Measurements from ENCODE around the gene RPS3. TPM values are rescaled to one million over a fixed set of nuclear protein-coding genes. Genes with fewer than 3 reads are reported as not detected.
"Not testable (repeated sequence)": the region's sequence is repeated elsewhere in the genome, so short reads cannot be mapped to it uniquely, and the experiment has no call there.

Gene RPS3
- total RNA-seq: 1,000 to 10,000 TPM; 4,132 to 4,264 TPM

DNA sequence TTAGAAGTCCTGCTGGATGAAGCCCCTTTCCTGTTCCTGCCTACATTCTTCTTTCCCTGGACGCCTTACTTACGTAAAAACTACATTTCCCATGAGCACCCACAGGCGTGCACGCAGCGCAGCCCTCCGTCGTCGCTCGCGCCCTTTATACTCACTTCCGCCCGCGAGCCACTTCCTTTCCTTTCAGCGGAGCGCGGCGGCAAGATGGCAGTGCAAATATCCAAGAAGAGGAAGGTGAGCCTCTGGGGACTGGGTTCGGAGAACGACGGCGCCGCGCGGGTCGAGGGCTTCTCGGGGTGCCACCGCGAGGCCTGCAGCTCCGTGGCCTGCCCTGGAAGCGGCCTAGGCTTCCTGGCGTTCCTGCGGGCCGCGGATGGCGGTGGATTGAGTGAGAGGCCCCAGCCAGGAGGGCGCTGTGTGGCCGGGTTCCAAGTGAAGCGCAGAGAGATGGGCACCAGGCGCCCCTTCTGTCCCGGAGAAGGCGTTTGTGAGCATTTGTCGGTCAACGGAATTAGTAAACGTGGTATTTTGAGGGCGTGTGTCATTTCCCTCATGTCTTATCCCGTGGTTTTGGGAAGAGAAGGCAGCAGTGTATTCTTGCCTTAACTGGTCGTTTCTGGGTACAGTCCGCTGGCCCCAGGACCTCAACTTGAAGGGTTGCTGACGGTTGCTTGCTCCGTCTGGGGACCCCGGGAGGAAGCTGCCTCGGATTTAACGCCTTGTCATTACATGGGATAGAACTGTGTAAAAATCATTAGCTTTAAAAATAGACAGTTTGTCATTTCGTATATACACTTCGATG is at the start of gene RPS3:
Gene RPS3 (plus strand): TSS at position 175 of the 802 bp plus-strand sequence. CDS start 30 bp downstream, at position 205.
- Mint-ChIP-seq H3K27ac (peak within 1 kb of the TSS; percentile 97), H3K4me3 (peak within 1 kb of the TSS; percentile 94), H3K27me3 (peaks cover 4% of the 10 kb centered on the region), H3K36me3 (peaks cover 53% of the 10 kb centered on the region), H3K4me1 (peaks cover 39% of the 10 kb centered on the region), H3K9me3 (no peaks in the 10 kb centered on the region)
- DNase-seq: peak; percentile 88

DNA sequence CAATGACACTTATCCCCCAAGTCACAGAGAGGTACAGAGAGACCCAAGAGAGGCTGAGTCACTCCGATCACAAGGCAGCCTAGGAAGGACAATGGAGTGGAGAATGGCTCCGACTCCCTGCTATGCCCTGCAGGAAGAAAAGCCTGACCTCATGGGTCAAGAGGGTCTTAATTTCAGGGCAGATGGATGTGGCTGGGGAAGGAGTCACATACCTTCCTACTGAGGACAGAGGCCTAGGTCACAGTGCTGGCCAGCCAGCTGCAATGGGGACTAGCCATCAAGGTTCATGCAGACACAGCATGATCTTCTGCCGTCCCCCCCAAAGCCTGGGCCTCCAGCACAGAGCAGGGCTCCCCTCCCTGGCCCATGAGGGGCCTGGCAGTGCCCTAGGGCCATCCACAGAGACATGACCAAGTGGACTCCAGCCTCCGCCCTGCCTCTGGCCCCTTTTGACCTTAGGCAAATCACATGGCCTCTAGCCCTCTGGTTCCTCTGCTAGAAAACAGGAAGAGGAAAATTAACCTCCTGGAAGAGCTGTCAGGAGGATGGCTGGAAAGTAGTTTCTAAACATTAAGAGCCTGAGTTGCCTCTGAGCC is 49.7 kb upstream of the RPS3 start:
- Mint-ChIP-seq H3K27ac (peak overlapping the region; percentile 85), H3K4me3 (peak overlapping the region; percentile 84), H3K27me3 (no peaks in the 10 kb centered on the region), H3K9me3 (no peaks in the 10 kb centered on the region), H3K4me1 (peaks cover 67% of the 10 kb centered on the region), H3K36me3 (peaks cover 4% of the 10 kb centered on the region)
- DNase-seq: no peak

- Mint-ChIP-seq H3K27me3 (no peaks in the 10 kb centered on the region), H3K4me1 (peaks cover 61% of the 10 kb centered on the region), H3K36me3 (peaks cover 4% of the 10 kb centered on the region), H3K9me3 (no peaks in the 10 kb centered on the region), H3K4me3 (peak overlapping the region; percentile 84), H3K27ac (peak overlapping the region; percentile 88)
- DNase-seq: no peak
Observed at GRCh38 chr11:75350122-75350742, 49.1 kb upstream of the RPS3 start.

DNA sequence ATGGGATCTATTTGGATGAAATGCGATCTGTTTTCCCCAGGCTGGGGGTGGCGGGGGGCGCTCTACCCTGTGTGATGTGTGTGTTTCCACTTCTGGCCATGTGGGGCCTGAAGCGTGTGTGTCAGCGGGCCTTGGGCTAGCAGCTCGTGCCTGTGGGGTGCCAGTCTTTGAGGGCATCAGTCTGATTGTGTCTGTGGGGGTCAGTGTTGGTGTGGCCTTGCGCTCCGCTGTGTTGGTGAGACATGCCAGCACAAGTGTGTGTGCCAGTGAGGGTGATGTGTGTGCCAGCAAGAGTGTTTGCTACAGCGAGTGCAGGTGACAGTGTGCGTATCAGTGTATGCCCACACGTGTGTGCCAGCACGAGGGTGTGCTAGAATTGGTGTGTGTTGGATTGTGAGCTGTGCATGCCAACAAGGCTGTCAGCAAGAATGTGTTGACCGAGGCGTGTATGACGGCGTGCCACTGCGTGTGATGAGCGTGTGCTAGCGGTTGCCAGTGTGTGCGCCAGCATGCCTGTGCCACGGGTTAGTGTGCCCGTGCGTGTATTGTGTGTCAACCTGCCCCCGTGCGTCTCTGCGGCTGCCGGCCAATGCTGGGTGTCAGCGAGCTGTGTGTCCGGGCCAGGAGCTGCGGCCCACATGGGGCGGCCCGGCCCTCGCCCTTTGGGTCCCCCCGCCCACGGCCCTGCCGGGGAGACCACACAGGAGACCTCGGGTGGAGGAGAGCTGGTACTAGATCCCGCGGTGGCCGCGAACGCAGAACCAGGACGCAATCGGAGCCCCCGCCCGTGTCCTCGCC is 48.4 kb upstream of the RPS3 start:
- peaks cover 59% of the 10 kb centered on the region for H3K4me1 Mint-ChIP-seq
- H3K27ac Mint-ChIP-seq: peak overlapping the region; percentile 88
- peaks cover 4% of the 10 kb centered on the region for H3K36me3 Mint-ChIP-seq
- no peaks in the 10 kb centered on the region for H3K9me3 Mint-ChIP-seq
- DNase-seq: peak; percentile 47
- H3K4me3 Mint-ChIP-seq: peak overlapping the region; percentile 84
- no peaks in the 10 kb centered on the region for H3K27me3 Mint-ChIP-seq

- Mint-ChIP-seq H3K27me3 (no peaks in the 10 kb centered on the region), H3K9me3 (no peaks in the 10 kb centered on the region), H3K27ac (peak within 1 kb of the TSS; percentile 88), H3K4me1 (peaks cover 55% of the 10 kb centered on the region), H3K36me3 (peaks cover 4% of the 10 kb centered on the region), H3K4me3 (peak within 1 kb of the TSS; percentile 85)
- no peak for DNase-seq
Observed at GRCh38 chr11:75351541-75351790, 47.9 kb upstream of the RPS3 start, which contains the start of gene ARRB1. TSS of gene ARRB1 (minus strand) at chr11:75351661. CDS start at chr11:75351607, 54 bp downstream.

GRCh38 chr11:75351791-75352587 is 47.3 kb upstream of the RPS3 start:
- H3K4me1 Mint-ChIP-seq: peaks cover 49% of the 10 kb centered on the region
- DNase-seq: peak; percentile 65
- H3K27ac Mint-ChIP-seq: peak overlapping the region; percentile 81
- H3K27me3 Mint-ChIP-seq: no peaks in the 10 kb centered on the region
- peaks cover 4% of the 10 kb centered on the region for H3K36me3 Mint-ChIP-seq
- no peaks in the 10 kb centered on the region for H3K9me3 Mint-ChIP-seq
- H3K4me3 Mint-ChIP-seq: peak overlapping the region; percentile 85

DNA sequence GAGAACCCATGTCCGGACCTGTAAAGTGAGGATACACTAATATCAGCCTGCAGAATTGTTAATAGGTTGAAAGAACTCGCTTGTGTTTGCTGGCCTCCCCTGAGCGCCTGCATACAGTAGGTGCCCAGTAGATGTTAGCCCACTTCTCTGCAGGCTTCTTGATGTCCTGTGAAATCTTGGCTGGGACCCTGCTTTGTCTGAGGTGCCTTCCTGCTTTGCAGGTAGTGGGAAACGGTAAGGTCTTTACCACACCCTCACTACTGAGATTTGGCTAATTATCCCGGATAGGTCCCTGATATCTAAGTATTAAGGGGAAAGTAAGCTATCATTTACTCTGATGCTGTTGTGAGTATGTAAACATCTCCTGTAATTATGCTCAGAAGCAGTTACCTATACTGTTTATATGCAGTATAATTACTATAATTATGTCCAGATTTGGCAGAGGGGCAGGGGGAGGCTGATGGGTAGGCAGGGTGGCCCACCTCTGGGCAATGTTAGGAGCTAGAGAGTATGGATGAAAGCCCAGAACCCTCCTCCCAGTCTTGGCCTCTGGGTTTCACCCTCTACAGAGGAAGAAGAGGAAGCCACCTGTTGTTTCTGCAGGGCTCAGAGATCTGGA is 46.6 kb upstream of the RPS3 start:
- Mint-ChIP-seq H3K9me3 (no peaks in the 10 kb centered on the region), H3K4me3 (peak overlapping the region; percentile 85), H3K4me1 (peaks cover 46% of the 10 kb centered on the region), H3K36me3 (peaks cover 4% of the 10 kb centered on the region), H3K27ac (peak overlapping the region; percentile 81), H3K27me3 (no peaks in the 10 kb centered on the region)
- DNase-seq: no peak

GRCh38 chr11:75355051-75355450 is 44.3 kb upstream of the RPS3 start:
- H3K27me3 Mint-ChIP-seq: no peaks in the 10 kb centered on the region
- H3K4me3 Mint-ChIP-seq: no peak overlapping the region
- H3K4me1 Mint-ChIP-seq: peaks cover 25% of the 10 kb centered on the region
- no peaks in the 10 kb centered on the region for H3K9me3 Mint-ChIP-seq
- peaks cover 4% of the 10 kb centered on the region for H3K36me3 Mint-ChIP-seq
- H3K27ac Mint-ChIP-seq: no peak overlapping the region
- no peak for DNase-seq

GRCh38 chr11:75356613-75357012 is 42.7 kb upstream of the RPS3 start:
- Mint-ChIP-seq H3K27ac (no peak overlapping the region), H3K9me3 (no peaks in the 10 kb centered on the region), H3K27me3 (no peaks in the 10 kb centered on the region), H3K4me3 (no peak overlapping the region), H3K36me3 (no peaks in the 10 kb centered on the region), H3K4me1 (peaks cover 16% of the 10 kb centered on the region)
- no peak for DNase-seq

DNA sequence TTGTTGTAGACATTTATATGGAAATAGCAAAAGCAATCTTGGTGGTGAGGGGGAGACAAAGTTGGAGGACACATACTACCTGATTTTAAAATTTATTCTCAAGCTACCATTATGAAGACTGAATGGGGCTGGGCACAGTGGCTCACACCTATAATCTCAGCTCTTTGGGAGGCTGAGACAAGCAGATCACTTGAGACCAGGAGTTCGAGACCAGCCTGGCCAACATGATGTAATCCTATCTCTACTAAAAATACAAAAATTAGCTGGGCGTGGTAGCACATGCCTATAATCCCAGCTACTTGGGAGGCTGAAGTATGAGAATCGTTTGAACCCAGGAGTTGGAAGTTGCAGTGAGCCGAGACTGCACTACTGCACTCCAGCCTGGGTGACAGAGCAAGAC is 37.0 kb upstream of the RPS3 start:
- H3K4me1 Mint-ChIP-seq, H3K27ac Mint-ChIP-seq, H3K4me3 Mint-ChIP-seq, H3K9me3 Mint-ChIP-seq, DNase-seq, H3K27me3 Mint-ChIP-seq, H3K36me3 Mint-ChIP-seq: not testable (repeated sequence)

DNA sequence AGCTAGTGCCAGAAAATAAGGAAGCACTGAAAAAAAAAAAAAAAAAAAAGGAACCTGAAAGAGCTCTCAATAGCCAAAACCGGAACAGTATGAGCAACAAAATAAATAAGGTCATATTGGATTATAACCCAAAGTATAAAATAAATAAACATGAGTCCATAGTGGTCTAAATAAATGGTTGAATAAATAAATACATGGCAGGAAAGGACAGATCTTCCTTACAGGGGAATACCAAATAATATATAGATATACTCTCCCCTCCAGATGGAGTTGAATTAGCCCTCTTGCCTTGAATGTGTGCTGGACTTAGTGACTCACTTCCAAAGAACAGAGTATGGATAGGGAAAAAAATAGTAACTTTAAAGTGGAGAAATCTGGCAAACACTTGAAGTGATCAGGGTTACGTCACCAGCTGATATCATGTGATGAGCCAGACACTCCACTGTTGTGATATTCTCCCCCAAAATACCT is 33.6 kb upstream of the RPS3 start:
- H3K27ac Mint-ChIP-seq: no peak overlapping the region
- H3K4me1 Mint-ChIP-seq: peaks cover 13% of the 10 kb centered on the region
- peaks cover 1% of the 10 kb centered on the region for H3K9me3 Mint-ChIP-seq
- H3K36me3 Mint-ChIP-seq: no peaks in the 10 kb centered on the region
- H3K27me3 Mint-ChIP-seq: no peaks in the 10 kb centered on the region
- no peak overlapping the region for H3K4me3 Mint-ChIP-seq
- DNase-seq: no peak

DNA sequence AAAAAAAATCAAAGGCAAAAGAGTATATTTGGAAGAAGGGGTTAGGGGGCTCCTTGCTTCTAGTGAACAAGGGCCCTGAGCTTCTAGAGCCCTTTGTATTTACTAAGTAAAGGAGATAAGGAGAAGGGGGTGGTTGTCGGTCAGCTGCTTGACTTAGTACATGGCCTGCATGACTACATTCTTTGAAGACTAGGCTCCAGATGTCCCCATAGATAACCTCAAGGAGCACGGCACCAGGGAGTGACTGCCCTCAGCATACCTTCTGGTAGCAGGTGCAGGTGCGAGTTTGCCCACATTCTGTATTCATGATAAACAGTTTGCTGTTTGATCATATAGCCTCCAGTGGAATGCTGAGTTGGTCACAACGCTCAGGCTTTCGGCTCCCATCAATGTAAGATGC is 32.5 kb upstream of the RPS3 start:
- not testable (repeated sequence) for H3K27ac Mint-ChIP-seq, H3K27me3 Mint-ChIP-seq, H3K36me3 Mint-ChIP-seq, DNase-seq, H3K4me3 Mint-ChIP-seq, H3K9me3 Mint-ChIP-seq
- H3K4me1 Mint-ChIP-seq: peaks cover 13% of the 10 kb centered on the region

DNA sequence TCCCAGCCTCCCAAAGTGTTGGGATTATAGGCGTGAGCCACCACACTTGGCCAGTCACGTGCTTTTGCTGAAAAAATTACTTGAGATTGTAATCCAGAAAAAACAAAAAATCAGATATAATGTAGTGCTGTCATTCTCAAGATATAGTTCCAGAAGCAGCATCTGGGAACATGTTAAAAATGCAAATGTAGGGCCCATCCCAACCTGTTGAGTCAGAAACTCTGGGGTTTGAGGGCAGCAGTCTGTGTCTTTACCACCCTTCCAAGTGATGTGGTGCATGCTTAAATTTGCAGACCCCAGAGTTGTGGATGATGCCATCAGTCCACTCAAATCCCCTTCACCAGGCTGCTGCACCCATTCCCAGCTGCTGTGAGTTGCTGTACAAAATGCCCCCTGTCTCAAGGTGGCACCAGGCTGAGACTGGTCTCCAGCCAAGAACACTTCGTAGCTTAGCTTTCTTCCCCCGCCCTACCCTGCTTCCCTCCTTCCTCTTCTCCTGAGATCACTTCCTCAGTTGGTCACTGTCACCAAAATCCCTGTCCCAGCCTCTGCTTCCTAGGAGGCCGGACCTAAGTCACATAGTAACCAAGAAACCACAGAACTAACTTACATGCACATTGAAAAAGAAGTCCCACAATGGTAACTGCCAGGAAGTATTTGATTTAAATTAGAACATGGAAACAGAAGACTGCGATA is 29.6 kb upstream of the RPS3 start:
- peaks cover 13% of the 10 kb centered on the region for H3K4me1 Mint-ChIP-seq
- no peak overlapping the region for H3K27ac Mint-ChIP-seq
- H3K36me3 Mint-ChIP-seq: no peaks in the 10 kb centered on the region
- no peak overlapping the region for H3K4me3 Mint-ChIP-seq
- no peak for DNase-seq
- H3K27me3 Mint-ChIP-seq: no peaks in the 10 kb centered on the region
- peaks cover 1% of the 10 kb centered on the region for H3K9me3 Mint-ChIP-seq
